B cell (primary cell): Measurements from ENCODE around the gene MAL. TPM values are rescaled to one million over a fixed set of nuclear protein-coding genes. Genes with fewer than 3 reads are reported as not detected.

ENCODE experiments used
- ATAC-seq: fragments of 200-7000 bp; cut with Tn5 transposase; one replicate; pipeline ENCODE4 v1.10.0; 2021; ENCODE audit warnings: low read depth, mild to moderate bottlenecking, moderate number of reproducible peaks, moderate library complexity
- CTCF ChIA-PET: fragments of 350-600 bp; sonication (Branson Sonifier 250); formaldehyde crosslinking; loops from one replicate; lab custom pipeline; 2021; ENCODE audit warnings: antibody characterized with exemption, inconsistent platforms; lab: Charles Lee
- POLR2A ChIA-PET: fragments of 350-600 bp; sonication (Branson Sonifier 250); formaldehyde crosslinking; loops from one replicate; lab custom pipeline; 2021; ENCODE audit warnings: antibody characterized with exemption; lab: Charles Lee
- DNase-seq: peaks from one replicate; pipeline ENCODE4 v3.0.0; 2013
- H2AFZ ChIP-seq: 2 replicates; pipeline ENCODE4 v1.6.1; 2012; ENCODE audit warnings: mild to moderate bottlenecking, low read depth, low read length; ENCODE audit not compliant: insufficient read depth, poor library complexity, severe bottlenecking
- H3K27ac ChIP-seq, 2 donors: 1 replicate in 1 of 2; 2 replicates in 1 of 2; pipeline ENCODE4 v1.5.1; 2012 to 2013; ENCODE audit warnings: low read length in 2 of 2, mild to moderate bottlenecking in 2 of 2, moderate library complexity in 1 of 2
- H3K27me3 ChIP-seq, 4 experiments: fragments of 200-600 bp in 1 of 4; sonication (generic) in 1 of 4; replicated peaks in 1 of 4; 1 replicate in 2 of 4; 2 replicates in 2 of 4; pipeline versions ENCODE4 v1.6.1 to v1.7.0; 2013 to 2016; ENCODE audit warnings: low read length in 3 of 4, mild to moderate bottlenecking in 2 of 4, mixed read lengths in 1 of 4, moderate library complexity in 1 of 4; ENCODE audit not compliant: insufficient read depth in 4 of 4, control insufficient read depth in 3 of 4; ENCODE audit errors: control extremely low read depth in 1 of 4
- H3K36me3 ChIP-seq, 2 experiments: replicated peaks in 1 of 2; 1 replicate in 1 of 2; 2 replicates in 1 of 2; pipeline versions ENCODE4 v1.6.1 to v1.7.1; 2013; ENCODE audit warnings: low read length in 1 of 2; ENCODE audit not compliant: insufficient read depth in 2 of 2, control insufficient read depth in 1 of 2; ENCODE audit errors: control extremely low read depth in 1 of 2, extremely low read depth in 1 of 2
- H3K4me1 ChIP-seq, 2 donors: fragments of 200-600 bp in 1 of 2; sonication (generic) in 1 of 2; 1 replicate in 1 of 2; 2 replicates in 1 of 2; pipeline versions ENCODE4 v1.5.1 to v1.6.1; 2013 to 2017; ENCODE audit warnings: low read length in 2 of 2; ENCODE audit not compliant: control insufficient read depth in 2 of 2, insufficient read depth in 2 of 2
- H3K4me2 ChIP-seq: replicated peaks from 2 replicates; pipeline ENCODE3; 2012; ENCODE audit warnings: mild to moderate bottlenecking, low read depth, low read length; ENCODE audit not compliant: poor library complexity, severe bottlenecking
- H3K4me3 ChIP-seq, 5 experiments: fragments of 200-600 bp in 1 of 5; sonication (generic) in 1 of 5; 1 replicate in 3 of 5; 2 replicates in 2 of 5; pipeline versions ENCODE4 v1.5.1 to v1.7.0; 2011 to 2016; ENCODE audit warnings: low read length in 4 of 5, mild to moderate bottlenecking in 4 of 5, low read depth in 2 of 5, control low read depth in 1 of 5, moderate library complexity in 1 of 5; ENCODE audit not compliant: insufficient read depth in 1 of 5; ENCODE audit errors: control extremely low read depth in 1 of 5, extremely low read depth in 1 of 5
- H3K79me2 ChIP-seq: fragments of 200-600 bp; sonication (generic); one replicate; pipeline ENCODE4 v1.6.0; 2016; ENCODE audit warnings: low read length; ENCODE audit not compliant: control insufficient read depth, insufficient read depth
- H3K9ac ChIP-seq: fragments of 200-600 bp; sonication (generic); 2 replicates; pipeline ENCODE4 v1.6.1; 2017; ENCODE audit warnings: mild to moderate bottlenecking, low read length, moderate library complexity
- H3K9me3 ChIP-seq, 3 donors: one replicate each; pipeline versions ENCODE4 v1.6.1 to v1.7.1; 2013; ENCODE audit warnings: low read length in 2 of 3; ENCODE audit not compliant: control insufficient read depth in 2 of 3, insufficient read depth in 1 of 3; ENCODE audit errors: control extremely low read depth in 1 of 3
- H4K20me1 ChIP-seq: 2 replicates; pipeline ENCODE4 v1.6.0; 2012; ENCODE audit warnings: mild to moderate bottlenecking, low read length; ENCODE audit not compliant: insufficient read depth, control insufficient read depth, poor library complexity, severe bottlenecking
- H3K27ac Mint-ChIP-seq: one replicate; pipeline ENCODE4 v1.8.0; 2021; ENCODE audit warnings: mixed read lengths
- H3K27me3 Mint-ChIP-seq: one replicate; pipeline ENCODE4 v1.8.0; 2021; ENCODE audit warnings: mixed read lengths
- H3K4me1 Mint-ChIP-seq: one replicate; pipeline ENCODE4 v1.8.0; 2021; ENCODE audit warnings: mixed read lengths
- H3K4me3 Mint-ChIP-seq: one replicate; pipeline ENCODE4 v1.8.0; 2021; ENCODE audit warnings: mixed read lengths
- H3K9me3 Mint-ChIP-seq: one replicate; pipeline ENCODE4 v1.8.0; 2022; ENCODE audit warnings: mixed read lengths; ENCODE audit not compliant: insufficient read depth
- EZH2 ChIP-seq: IDR thresholded peaks from 2 replicates; pipeline ENCODE4 v1.6.1; 2012; ENCODE audit warnings: borderline replicate concordance, low read depth, mild to moderate bottlenecking, moderate library complexity, low read length; ENCODE audit not compliant: insufficient read depth, poor library complexity, severe bottlenecking
- WGBS: methylation state at CpG from one replicate; pipeline ENCODE4 v1.1.5; 2013; ENCODE audit warnings: missing lambda C conversion rate; ENCODE audit not compliant: insufficient coverage; 5-methylcytosine and 5-hydroxymethylcytosine counted together
- intact Hi-C: fragments of 100-400 bp; cut with micrococcal nuclease; formaldehyde crosslinking; loops from one replicate; pipeline ENCODE4 v1.10.0; 2022
- polyA plus RNA-seq: library from polyadenylated mRNA; depleted of rRNA; stranded (reverse); fragments of >200 nt; gene quantifications from 2 replicates; pipeline ENCODE4 v1.2.3, GENCODE V29; 2012
- total RNA-seq, 2 donors: library from RNA; stranded (reverse); fragments of 120-200 nt in 1 of 2; gene quantifications; 1 replicate in 1 of 2; 2 replicates in 1 of 2; pipeline versions ENCODE4 v1.2.3 to v1.2.4, GENCODE V29; 2013 to 2022
- TF ChIP-seq, protein P1 (sequence below): fragments of 200-600 bp; IDR thresholded peaks from one replicate; pipeline ENCODE4 v1.8.0; 2022; ENCODE audit warnings: antibody characterized with exemption, mild to moderate bottlenecking

Gene MAL
- total and polyA plus RNA-seq, 2 donors (not counting 1 experiment from before 2014, with no cell fraction given): 0.74 to 3.0 TPM

DNA sequence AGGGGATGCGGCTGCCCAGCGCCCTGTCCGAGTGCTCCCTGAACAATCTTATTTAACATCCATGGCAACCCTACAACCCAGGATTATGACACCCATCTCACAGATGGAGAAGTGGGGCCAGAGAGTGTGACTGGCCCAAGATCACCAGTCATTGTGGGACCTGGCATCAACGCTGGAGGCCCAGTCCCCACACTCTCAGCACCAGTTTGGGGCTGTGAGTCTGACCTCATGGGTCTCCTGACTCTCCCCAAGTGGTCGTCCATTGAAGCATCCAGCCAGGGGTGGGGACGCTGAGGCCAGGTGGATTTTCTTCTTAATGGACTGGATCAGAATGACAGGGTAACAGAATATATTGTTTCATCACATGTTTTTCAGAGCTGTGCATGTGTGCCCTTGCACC, 24.5 kb downstream of the MAL start:
- H3K9ac ChIP-seq: no peak overlapping the region
- Mint-ChIP-seq H3K27me3 (peaks cover 5% of the 10 kb centered on the region), H3K4me1 (no peaks in the 10 kb centered on the region), H3K9me3 (no peaks in the 10 kb centered on the region), H3K27ac (no peak overlapping the region), H3K4me3 (no peak overlapping the region)
- H3K4me3 ChIP-seq: no peak overlapping the region
- no peak overlapping the region for H3K4me2 ChIP-seq
- intact Hi-C loops: no loop called here
- no peak for TF ChIP-seq EZH2
- no peaks in the 10 kb centered on the region for H4K20me1 ChIP-seq
- no peaks in the 10 kb centered on the region for H3K36me3 ChIP-seq
- peaks cover 0 to 3% (median 0%) of the 10 kb centered on the region in 4 experiments for H3K27me3 ChIP-seq
- ChIA-PET CTCF (no interaction called here), POLR2A (no interaction called here)
- no peak for DNase-seq
- no peaks in the 10 kb centered on the region for H3K9me3 ChIP-seq
- no peak for ATAC-seq
- H3K79me2 ChIP-seq: no peaks in the 10 kb centered on the region
- H2AFZ ChIP-seq: no peak overlapping the region
- WGBS: 100% methylated on average over 2 of the region's 6 CpGs
- H3K4me1 ChIP-seq: no peaks in the 10 kb centered on the region
- H3K27ac ChIP-seq: no peak overlapping the region

DNA sequence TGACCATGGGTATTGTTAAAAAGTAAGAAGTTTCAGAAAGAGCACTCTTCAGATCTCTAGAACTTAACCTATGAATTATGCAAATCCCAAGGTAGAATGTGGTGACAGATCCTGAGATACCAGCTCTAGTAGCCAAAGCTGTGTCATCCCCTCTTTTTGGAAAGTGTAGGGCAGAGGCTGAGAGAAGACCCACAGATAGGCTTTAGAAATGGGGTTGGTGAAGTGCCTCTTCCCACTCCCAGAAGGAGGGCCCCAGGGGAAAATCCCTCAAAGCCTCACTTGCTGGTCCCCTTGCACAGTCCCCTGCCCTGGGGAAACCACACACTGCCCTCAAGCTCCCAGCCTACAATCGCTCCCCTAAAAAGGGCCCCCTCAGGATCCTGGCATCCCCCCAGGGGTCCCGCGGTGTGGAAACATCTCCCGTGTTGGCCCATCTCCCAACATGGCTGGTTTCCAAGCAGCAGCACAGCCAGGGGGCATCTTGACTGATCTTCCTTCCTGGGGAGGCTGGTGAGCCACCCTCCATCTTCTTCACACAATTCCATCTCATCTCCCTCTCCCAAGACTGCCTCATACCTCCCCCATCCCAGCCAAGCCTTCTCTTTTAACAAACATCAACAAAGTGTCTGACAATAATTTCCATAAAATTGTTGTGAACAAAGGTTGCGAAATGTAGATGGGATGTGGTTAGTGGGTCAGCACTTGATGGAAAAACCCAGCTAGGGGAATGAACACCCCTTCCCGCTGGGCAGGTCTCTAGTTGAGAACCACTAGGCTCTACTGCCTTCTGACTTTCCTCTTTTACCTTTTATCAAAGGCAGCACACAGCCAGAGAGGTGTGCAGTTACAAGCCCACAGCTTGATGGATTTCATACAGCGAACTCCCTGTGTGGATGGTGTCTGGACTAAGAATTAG, 25.1 kb downstream of the MAL start:
- ATAC-seq (no peak), DNase-seq (no peak)
- ChIA-PET POLR2A (no interaction called here), CTCF (no interaction called here)
- H3K4me1 ChIP-seq: no peaks in the 10 kb centered on the region
- Mint-ChIP-seq H3K27me3 (peaks cover 3% of the 10 kb centered on the region), H3K4me1 (no peaks in the 10 kb centered on the region), H3K9me3 (no peaks in the 10 kb centered on the region), H3K4me3 (no peak overlapping the region), H3K27ac (no peak overlapping the region)
- no peak for TF ChIP-seq EZH2
- TF ChIP-seq, protein P1, sequence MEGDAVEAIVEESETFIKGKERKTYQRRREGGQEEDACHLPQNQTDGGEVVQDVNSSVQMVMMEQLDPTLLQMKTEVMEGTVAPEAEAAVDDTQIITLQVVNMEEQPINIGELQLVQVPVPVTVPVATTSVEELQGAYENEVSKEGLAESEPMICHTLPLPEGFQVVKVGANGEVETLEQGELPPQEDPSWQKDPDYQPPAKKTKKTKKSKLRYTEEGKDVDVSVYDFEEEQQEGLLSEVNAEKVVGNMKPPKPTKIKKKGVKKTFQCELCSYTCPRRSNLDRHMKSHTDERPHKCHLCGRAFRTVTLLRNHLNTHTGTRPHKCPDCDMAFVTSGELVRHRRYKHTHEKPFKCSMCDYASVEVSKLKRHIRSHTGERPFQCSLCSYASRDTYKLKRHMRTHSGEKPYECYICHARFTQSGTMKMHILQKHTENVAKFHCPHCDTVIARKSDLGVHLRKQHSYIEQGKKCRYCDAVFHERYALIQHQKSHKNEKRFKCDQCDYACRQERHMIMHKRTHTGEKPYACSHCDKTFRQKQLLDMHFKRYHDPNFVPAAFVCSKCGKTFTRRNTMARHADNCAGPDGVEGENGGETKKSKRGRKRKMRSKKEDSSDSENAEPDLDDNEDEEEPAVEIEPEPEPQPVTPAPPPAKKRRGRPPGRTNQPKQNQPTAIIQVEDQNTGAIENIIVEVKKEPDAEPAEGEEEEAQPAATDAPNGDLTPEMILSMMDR: no peak
- H3K36me3 ChIP-seq: no peaks in the 10 kb centered on the region
- no peak overlapping the region for H3K4me2 ChIP-seq
- no peak overlapping the region for H3K27ac ChIP-seq
- H3K9ac ChIP-seq: no peak overlapping the region
- H4K20me1 ChIP-seq: no peaks in the 10 kb centered on the region
- H3K27me3 ChIP-seq: peaks cover 0 to 3% (median 0%) of the 10 kb centered on the region in 4 experiments
- intact Hi-C loops: no loop called here
- H2AFZ ChIP-seq: no peak overlapping the region
- H3K79me2 ChIP-seq: no peaks in the 10 kb centered on the region
- H3K9me3 ChIP-seq: no peaks in the 10 kb centered on the region
- H3K4me3 ChIP-seq: no peak overlapping the region
- 46% methylated on average over 5 of the region's 7 CpGs for WGBS
